ENCODE results near the gene KLHL2. TPM values are rescaled to one million over a fixed set of nuclear protein-coding genes. Genes with fewer than 3 reads are reported as not detected.

KLHL2 gene
- total RNA-seq, 4 donors from 2014 or later, result 12.5 to 16.4 (median 14.1) TPM

GRCh38 chr4:165299399-165300060 lies 92.2 kb downstream of the KLHL2 start:
- Histone ChIP-seq H3K9me3 (no peaks in the 10 kb centered on the region), H3K27ac (no peak overlapping the region), H3K36me3 (peaks cover 21% of the 10 kb centered on the region), H3K4me1 (peaks cover 1% of the 10 kb centered on the region), H3K4me3 (no peak overlapping the region), H3K27me3 (no peaks in the 10 kb centered on the region)
- no peak for DNase-seq (ENCODE audit: low spot score in 2 of 2)
- TF ChIP-seq POLR2AphosphoS5 (IDR thresholded peaks at IDR 0.05) (no peak), POLR2A (IDR thresholded peaks at IDR 0.05) (no peak), CTCF (IDR thresholded peaks at IDR 0.05) (no peak)
- 88% methylated on average over 5 of the region's 5 CpGs for WGBS

GRCh38 chr4:165301833-165302232 lies 94.5 kb downstream of the KLHL2 start:
- TF ChIP-seq CTCF (IDR thresholded peaks at IDR 0.05), result no peak
- TF ChIP-seq EP300 (IDR thresholded peaks at IDR 0.05), result no peak
- TF ChIP-seq POLR2AphosphoS5 (IDR thresholded peaks at IDR 0.05), result no peak
- TF ChIP-seq POLR2A (IDR thresholded peaks at IDR 0.05), result no peak
- Histone ChIP-seq H3K4me1 (no peaks in the 10 kb centered on the region), H3K9me3 (no peaks in the 10 kb centered on the region), H3K4me3 (peak overlapping the region; percentile 3), H3K36me3 (peaks cover 15% of the 10 kb centered on the region), H3K27me3 (no peaks in the 10 kb centered on the region), H3K27ac (no peak overlapping the region)
- 33% methylated on average over 1 of the region's 1 CpG for WGBS
- DNase-seq (ENCODE audit: low spot score in 2 of 2), result no peak

GRCh38 chr4:165302658-165303057 lies 95.3 kb downstream of the KLHL2 start:
- Histone ChIP-seq H3K27me3 (no peaks in the 10 kb centered on the region), H3K36me3 (peaks cover 12% of the 10 kb centered on the region), H3K9me3 (no peaks in the 10 kb centered on the region), H3K4me3 (no peak overlapping the region), H3K4me1 (no peaks in the 10 kb centered on the region), H3K27ac (no peak overlapping the region)
- WGBS, result 95% methylated on average over 1 of the region's 1 CpG
- no peak for DNase-seq (ENCODE audit: low spot score in 2 of 2)
- TF ChIP-seq EP300 (IDR thresholded peaks at IDR 0.05), result no peak
- no peak for TF ChIP-seq POLR2AphosphoS5 (IDR thresholded peaks at IDR 0.05)
- TF ChIP-seq CTCF (IDR thresholded peaks at IDR 0.05), result no peak
- no peak for TF ChIP-seq POLR2A (IDR thresholded peaks at IDR 0.05)

GRCh38 chr4:165308166-165308565 lies 100.8 kb downstream of the KLHL2 start:
- Histone ChIP-seq H3K4me1 (peaks cover 5% of the 10 kb centered on the region), H3K36me3 (peaks cover 10% of the 10 kb centered on the region), H3K27me3 (no peaks in the 10 kb centered on the region), H3K4me3 (no peak overlapping the region), H3K9me3 (no peaks in the 10 kb centered on the region), H3K27ac (no peak overlapping the region)
- WGBS, result 58% methylated on average over 1 of the region's 1 CpG
- no peak for DNase-seq (ENCODE audit: low spot score in 2 of 2)
- TF ChIP-seq POLR2AphosphoS5 (IDR thresholded peaks at IDR 0.05) (no peak), CTCF (IDR thresholded peaks at IDR 0.05) (no peak), POLR2A (IDR thresholded peaks at IDR 0.05) (no peak), EP300 (IDR thresholded peaks at IDR 0.05) (no peak)

GRCh38 chr4:165308606-165309005 lies 101.2 kb downstream of the KLHL2 start:
- H3K9me3 ChIP-seq, result no peaks in the 10 kb centered on the region
- peaks cover 5% of the 10 kb centered on the region for H3K4me1 ChIP-seq
- no peak overlapping the region for H3K27ac ChIP-seq
- TF ChIP-seq POLR2AphosphoS5 (IDR thresholded peaks at IDR 0.05) (no peak), POLR2A (IDR thresholded peaks at IDR 0.05) (no peak)
- H3K36me3 ChIP-seq, result peaks cover 10% of the 10 kb centered on the region
- DNase-seq (ENCODE audit: low spot score in 2 of 2), result no peak
- H3K27me3 ChIP-seq, result no peaks in the 10 kb centered on the region
- H3K4me3 ChIP-seq, result no peak overlapping the region
- WGBS, result 28% methylated on average over 2 of the region's 2 CpGs

GRCh38 chr4:165309456-165309855 lies 102.1 kb downstream of the KLHL2 start:
- DNase-seq (ENCODE audit: low spot score in 2 of 2), result no peak
- Histone ChIP-seq H3K4me1 (peaks cover 5% of the 10 kb centered on the region), H3K36me3 (peaks cover 10% of the 10 kb centered on the region), H3K9me3 (no peaks in the 10 kb centered on the region), H3K27ac (no peak overlapping the region), H3K4me3 (no peak overlapping the region), H3K27me3 (no peaks in the 10 kb centered on the region)
- no peak for TF ChIP-seq POLR2AphosphoS5 (IDR thresholded peaks at IDR 0.05)
- TF ChIP-seq CTCF (IDR thresholded peaks at IDR 0.05), result no peak
- TF ChIP-seq POLR2A (IDR thresholded peaks at IDR 0.05), result no peak
- no peak for TF ChIP-seq EP300 (IDR thresholded peaks at IDR 0.05)
- 97% methylated on average over 4 of the region's 4 CpGs for WGBS
